ENCODE results near the gene ZNF43.
A peak's percentile ranks its signal among the peaks of the same experiment; 100 is the strongest.
"Not testable (repeated sequence)": the region's sequence is repeated elsewhere in the genome, so short reads cannot be mapped to it uniquely, and the experiment has no call there.

ZNF43 gene

GRCh38 chr19:21789466-21790085 is 46.4 kb downstream of the ZNF43 start:
- no peak for DNase-seq

- no peak for DNase-seq
These were observed 49.0 kb downstream of the ZNF43 start for GRCh38 chr19:21786936-21787335.

- DNase-seq, result not testable (repeated sequence)
These were observed 60.2 kb downstream of the ZNF43 start for GRCh38 chr19:21775792-21776191.

- DNase-seq, result peak; percentile 92 to 93
These were observed 68.7 kb downstream of the ZNF43 start, which contains the start of gene ZNF100 for GRCh38 chr19:21767065-21767800. Gene ZNF100, minus strand, starts transcription at chr19:21767579. Its CDS starts 150 bp downstream, at chr19:21767429.

- not testable (repeated sequence) for DNase-seq
These were observed 69.3 kb downstream of the ZNF43 start for GRCh38 chr19:21766705-21767064.

GRCh38 chr19:21765151-21765550 is 70.8 kb downstream of the ZNF43 start:
- no peak for DNase-seq

GRCh38 chr19:21761547-21761946 is 74.4 kb downstream of the ZNF43 start:
- DNase-seq, result not testable (repeated sequence)

GRCh38 chr19:21758296-21758695 is 77.7 kb downstream of the ZNF43 start:
- DNase-seq, result no peak

GRCh38 chr19:21755555-21755954 is 80.4 kb downstream of the ZNF43 start:
- not testable (repeated sequence) for DNase-seq

Measured in AML-193 (cell line).